Fibroblast of lung (primary cell): ENCODE data around the gene MCM3AP.

Experiments
- CTCF ChIP-seq, 2 donors: IDR thresholded peaks in 1 of 2; conservative IDR thresholded peaks in 1 of 2; 1 replicate in 1 of 2; 2 replicates in 1 of 2; pipeline ENCODE4 v1.5.1; 2011 to 2012; ENCODE audit warnings: low read length in 2 of 2, control low read depth in 1 of 2, inconsistent platforms in 1 of 2, low read depth in 1 of 2, mild to moderate bottlenecking in 1 of 2
- EZH2 ChIP-seq: IDR thresholded peaks from 2 replicates; pipeline ENCODE4 v1.5.1; 2012; ENCODE audit warnings: low read length, control low read depth, mild to moderate bottlenecking; ENCODE audit errors: missing control alignments

- TF ChIP-seq CTCF (conservative IDR thresholded peaks at IDR 0.05 in 1 of 2, IDR thresholded peaks at IDR 0.05 in 1 of 2; ENCODE audit: low read depth in 1 of 2, low read length in 2 of 2) (no peak), EZH2 (no peak)
Measured at GRCh38 chr21:46234436-46234950, 50.9 kb downstream of the MCM3AP start.
